K562 (cell line): ENCODE data around the gene DIAPH3. TPM values are rescaled to one million over a fixed set of nuclear protein-coding genes. Genes with fewer than 3 reads are reported as not detected.

ENCODE experiments used
- ATF1 ChIP-seq, 2 experiments: fragments of 450-650 bp in 1 of 2; IDR thresholded peaks; 2 replicates each; pipeline ENCODE4 v1.6.1; 2016; ENCODE audit warnings: missing compliant biosample characterization in 1 of 2, missing genetic modification characterization in 1 of 2
- EHMT2 ChIP-seq: fragments of 450-650 bp; IDR thresholded peaks from 2 replicates; pipeline ENCODE4 v1.6.1; 2018; ENCODE audit warnings: antibody characterized with exemption
- ESRRA ChIP-seq: fragments of 450-650 bp; IDR thresholded peaks from 2 replicates; pipeline ENCODE4 v1.6.1; 2014; ENCODE audit warnings: low read depth, mild to moderate bottlenecking, moderate library complexity, borderline replicate concordance
- EZH2 ChIP-seq: IDR thresholded peaks from 2 replicates; pipeline ENCODE4 v1.6.1; 2012; ENCODE audit warnings: low read depth, mild to moderate bottlenecking, inconsistent platforms, low read length, borderline replicate concordance
- JUNB ChIP-seq: fragments of 450-650 bp; formaldehyde crosslinking; conservative IDR thresholded peaks from 2 replicates; pipeline ENCODE4 v1.4.0; 2020; ENCODE audit warnings: mild to moderate bottlenecking
- KAT8 ChIP-seq: fragments of 450-650 bp; IDR thresholded peaks from 2 replicates; pipeline ENCODE4 v1.6.1; 2016; ENCODE audit warnings: low read depth, mild to moderate bottlenecking
- KLF13 ChIP-seq: fragments of 450-650 bp; IDR thresholded peaks from 2 replicates; pipeline ENCODE4 v1.6.1; 2016; ENCODE audit warnings: missing genetic modification characterization, low read depth, mild to moderate bottlenecking, missing compliant biosample characterization, moderate library complexity, borderline replicate concordance
- NCOA4 ChIP-seq: fragments of 450-650 bp; IDR thresholded peaks from 2 replicates; pipeline ENCODE4 v1.6.1; 2018; ENCODE audit warnings: mild to moderate bottlenecking; ENCODE audit not compliant: partially characterized antibody
- PTBP1 ChIP-seq: fragments of 200-400 bp; formaldehyde crosslinking; IDR thresholded peaks from 2 replicates; pipeline ENCODE4 v1.6.1; 2017; ENCODE audit warnings: low read depth, low read length
- RNF2 ChIP-seq: sonication (generic); IDR thresholded peaks from 2 replicates; pipeline ENCODE4 v1.6.1; 2016
- SP1 ChIP-seq: sonication (generic); formaldehyde crosslinking; IDR thresholded peaks from 2 replicates; pipeline ENCODE4 v1.8.1; 2022; ENCODE audit warnings: mild to moderate bottlenecking, missing genetic modification reagents
- TAL1 ChIP-seq: fragments of 450-650 bp; IDR thresholded peaks from 2 replicates; pipeline ENCODE4 v1.6.1; 2016; ENCODE audit warnings: mild to moderate bottlenecking
- ZBTB17 ChIP-seq: fragments of 450-650 bp; formaldehyde crosslinking; IDR thresholded peaks from 2 replicates; pipeline ENCODE4 v1.4.0; 2020; ENCODE audit warnings: mild to moderate bottlenecking
- ZC3H11A ChIP-seq: IDR thresholded peaks from 2 replicates; pipeline ENCODE4 v1.6.1; 2012; ENCODE audit warnings: low read depth, low read length, improper control_type of control experiment
- ZNF134 ChIP-seq: fragments of 250-450 bp; sonication (Bioruptor Pico); conservative IDR thresholded peaks from 2 replicates; pipeline ENCODE4 v1.4.0; 2020
- ZNF165 ChIP-seq: fragments of 250-450 bp; sonication (Bioruptor Pico); IDR thresholded peaks from 2 replicates; pipeline ENCODE4 v1.4.0; 2020; ENCODE audit warnings: borderline replicate concordance
- ZNF232 ChIP-seq: sonication (generic); formaldehyde crosslinking; IDR thresholded peaks from 2 replicates; pipeline ENCODE4 v1.8.0; 2022; ENCODE audit warnings: mild to moderate bottlenecking, missing genetic modification reagents
- ZNF507 ChIP-seq: conservative IDR thresholded peaks from 2 replicates; pipeline ENCODE4 v1.6.1; 2017; ENCODE audit warnings: missing genetic modification characterization, missing compliant biosample characterization
- polyA plus RNA-seq, 8 experiments: library from polyadenylated mRNA; depleted of rRNA in 4 of 8; stranded (reverse) in 5 of 8; unstranded in 3 of 8; fragments of >200 nt; fragmentation: Nextera tagmentation in 2 of 8; fragmentation: Illumina TruSeq in 1 of 8; extraction: Ambion mirVana in 2 of 8; extraction: Trizol in 1 of 8; gene quantifications; 2 replicates each; pipeline versions ENCODE4 v1.2.1 to v1.2.3, GENCODE V29; 2011 to 2014; ENCODE audit warnings: inconsistent platforms in 1 of 8, missing spikeins in 1 of 8
- total RNA-seq, 7 experiments: library from RNA; depleted of rRNA in 6 of 7; stranded (reverse); fragments of >200 nt in 6 of 7; fragmentation: Illumina TruSeq in 2 of 7; extraction: Trizol in 2 of 7; gene quantifications; 2 replicates each; pipeline versions ENCODE4 v1.2.1 to v1.2.3, GENCODE V29; 2011 to 2021; ENCODE audit warnings: low replicate concordance in 1 of 7
- TF ChIP-seq, protein P1 (sequence below): fragments of 450-650 bp; formaldehyde crosslinking; IDR thresholded peaks from 2 replicates; pipeline ENCODE4 v1.4.0; 2022; ENCODE audit warnings: missing genetic modification characterization
- TF ChIP-seq, protein P2 (sequence below): fragments of 250-450 bp; sonication (Bioruptor Pico); IDR thresholded peaks from 2 replicates; pipeline ENCODE4 v1.5.1; 2021; ENCODE audit warnings: mild to moderate bottlenecking
- TF ChIP-seq, protein P3 (sequence below): fragments of 250-450 bp; sonication (Bioruptor Pico); IDR thresholded peaks from 2 replicates; pipeline ENCODE4 v1.5.0; 2022; ENCODE audit warnings: mild to moderate bottlenecking
- TF ChIP-seq, protein P4 (sequence below): sonication (generic); formaldehyde crosslinking; IDR thresholded peaks from 2 replicates; pipeline ENCODE4 v1.8.0; 2022; ENCODE audit warnings: mild to moderate bottlenecking, missing genetic modification reagents

The DIAPH3 gene
- total and polyA plus RNA-seq, 9 of the 15 experiments (the other 6 are each of a cell fraction or from before 2014, with no cell fraction given), result 9.0 to 18.7 (median 14.7) TPM

DNA sequence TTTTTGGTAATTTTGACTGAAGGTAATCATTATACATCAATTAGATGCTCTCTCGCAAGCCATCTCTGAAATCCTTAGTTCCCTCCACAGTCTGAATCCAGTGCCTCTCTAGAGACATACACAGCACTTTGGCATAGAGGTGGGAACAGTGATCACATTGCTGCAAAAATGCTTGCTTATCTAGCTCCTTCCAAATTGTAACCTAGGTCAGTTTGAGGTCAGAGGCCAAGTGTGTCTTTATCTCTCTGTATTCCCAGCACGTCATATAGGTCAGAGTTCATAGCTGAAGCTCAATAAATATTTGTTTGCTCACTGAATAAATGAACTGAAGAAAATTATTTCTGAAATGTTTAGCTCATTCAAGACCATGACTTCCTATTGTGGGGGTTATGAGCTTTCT is 462.5 kb downstream of the DIAPH3 start (continued):
- TF ChIP-seq PTBP1, result no peak
- TF ChIP-seq, protein P1, sequence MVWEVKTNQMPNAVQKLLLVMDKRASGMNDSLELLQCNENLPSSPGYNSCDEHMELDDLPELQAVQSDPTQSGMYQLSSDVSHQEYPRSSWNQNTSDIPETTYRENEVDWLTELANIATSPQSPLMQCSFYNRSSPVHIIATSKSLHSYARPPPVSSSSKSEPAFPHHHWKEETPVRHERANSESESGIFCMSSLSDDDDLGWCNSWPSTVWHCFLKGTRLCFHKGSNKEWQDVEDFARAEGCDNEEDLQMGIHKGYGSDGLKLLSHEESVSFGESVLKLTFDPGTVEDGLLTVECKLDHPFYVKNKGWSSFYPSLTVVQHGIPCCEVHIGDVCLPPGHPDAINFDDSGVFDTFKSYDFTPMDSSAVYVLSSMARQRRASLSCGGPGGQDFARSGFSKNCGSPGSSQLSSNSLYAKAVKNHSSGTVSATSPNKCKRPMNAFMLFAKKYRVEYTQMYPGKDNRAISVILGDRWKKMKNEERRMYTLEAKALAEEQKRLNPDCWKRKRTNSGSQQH (CRISPR knock-in tag), result no peak
- TF ChIP-seq ZNF134, result no peak
- TF ChIP-seq, protein P2, sequence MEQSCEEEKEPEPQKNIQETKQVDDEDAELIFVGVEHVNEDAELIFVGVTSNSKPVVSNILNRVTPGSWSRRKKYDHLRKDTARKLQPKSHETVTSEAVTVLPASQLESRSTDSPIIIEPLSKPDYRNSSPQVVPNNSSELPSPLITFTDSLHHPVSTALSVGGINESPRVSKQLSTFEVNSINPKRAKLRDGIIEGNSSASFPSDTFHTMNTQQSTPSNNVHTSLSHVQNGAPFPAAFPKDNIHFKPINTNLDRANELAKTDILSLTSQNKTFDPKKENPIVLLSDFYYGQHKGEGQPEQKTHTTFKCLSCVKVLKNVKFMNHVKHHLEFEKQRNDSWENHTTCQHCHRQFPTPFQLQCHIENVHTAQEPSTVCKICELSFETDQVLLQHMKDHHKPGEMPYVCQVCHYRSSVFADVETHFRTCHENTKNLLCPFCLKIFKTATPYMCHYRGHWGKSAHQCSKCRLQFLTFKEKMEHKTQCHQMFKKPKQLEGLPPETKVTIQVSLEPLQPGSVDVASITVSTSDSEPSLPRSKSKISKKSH (CRISPR knock-in tag), result no peak
- TF ChIP-seq KAT8, result no peak
- no peak for TF ChIP-seq RNF2
- TF ChIP-seq EZH2, result no peak
- no peak for TF ChIP-seq ZNF507
- no peak for TF ChIP-seq ZNF232
- no peak for TF ChIP-seq SP1
- TF ChIP-seq KLF13, result no peak
- no peak for TF ChIP-seq ZBTB17 (CRISPR knock-in tag)
- TF ChIP-seq NCOA4, result no peak
- no peak for TF ChIP-seq JUNB (CRISPR knock-in tag)
- TF ChIP-seq, protein P3, sequence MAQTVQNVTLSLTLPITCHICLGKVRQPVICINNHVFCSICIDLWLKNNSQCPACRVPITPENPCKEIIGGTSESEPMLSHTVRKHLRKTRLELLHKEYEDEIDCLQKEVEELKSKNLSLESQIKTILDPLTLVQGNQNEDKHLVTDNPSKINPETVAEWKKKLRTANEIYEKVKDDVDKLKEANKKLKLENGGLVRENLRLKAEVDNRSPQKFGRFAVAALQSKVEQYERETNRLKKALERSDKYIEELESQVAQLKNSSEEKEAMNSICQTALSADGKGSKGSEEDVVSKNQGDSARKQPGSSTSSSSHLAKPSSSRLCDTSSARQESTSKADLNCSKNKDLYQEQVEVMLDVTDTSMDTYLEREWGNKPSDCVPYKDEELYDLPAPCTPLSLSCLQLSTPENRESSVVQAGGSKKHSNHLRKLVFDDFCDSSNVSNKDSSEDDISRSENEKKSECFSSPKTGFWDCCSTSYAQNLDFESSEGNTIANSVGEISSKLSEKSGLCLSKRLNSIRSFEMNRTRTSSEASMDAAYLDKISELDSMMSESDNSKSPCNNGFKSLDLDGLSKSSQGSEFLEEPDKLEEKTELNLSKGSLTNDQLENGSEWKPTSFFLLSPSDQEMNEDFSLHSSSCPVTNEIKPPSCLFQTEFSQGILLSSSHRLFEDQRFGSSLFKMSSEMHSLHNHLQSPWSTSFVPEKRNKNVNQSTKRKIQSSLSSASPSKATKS (CRISPR knock-in tag), result no peak
- TF ChIP-seq ATF1 (CRISPR knock-in tag; IDR thresholded peaks at IDR 0.05), result no peak
- peak; percentile 67 for TF ChIP-seq ATF1 (tag; IDR thresholded peaks at IDR 0.05)
- TF ChIP-seq, protein P4, sequence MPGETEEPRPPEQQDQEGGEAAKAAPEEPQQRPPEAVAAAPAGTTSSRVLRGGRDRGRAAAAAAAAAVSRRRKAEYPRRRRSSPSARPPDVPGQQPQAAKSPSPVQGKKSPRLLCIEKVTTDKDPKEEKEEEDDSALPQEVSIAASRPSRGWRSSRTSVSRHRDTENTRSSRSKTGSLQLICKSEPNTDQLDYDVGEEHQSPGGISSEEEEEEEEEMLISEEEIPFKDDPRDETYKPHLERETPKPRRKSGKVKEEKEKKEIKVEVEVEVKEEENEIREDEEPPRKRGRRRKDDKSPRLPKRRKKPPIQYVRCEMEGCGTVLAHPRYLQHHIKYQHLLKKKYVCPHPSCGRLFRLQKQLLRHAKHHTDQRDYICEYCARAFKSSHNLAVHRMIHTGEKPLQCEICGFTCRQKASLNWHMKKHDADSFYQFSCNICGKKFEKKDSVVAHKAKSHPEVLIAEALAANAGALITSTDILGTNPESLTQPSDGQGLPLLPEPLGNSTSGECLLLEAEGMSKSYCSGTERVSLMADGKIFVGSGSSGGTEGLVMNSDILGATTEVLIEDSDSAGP (CRISPR knock-in tag), result no peak
- TF ChIP-seq ZNF165 (CRISPR knock-in tag), result no peak
- peak; percentile 37; the same call in 1 of the 2 replicates for TF ChIP-seq TAL1
- TF ChIP-seq ZC3H11A, result no peak
- 0 out of 2 replicates have a peak, but pooled peaks have one; percentile 37 for TF ChIP-seq ESRRA
- TF ChIP-seq EHMT2, result no peak
